Skeletal muscle tissue (tissue), 4 donors: ENCODE measurements around the gene ICE2. TPM values are rescaled to one million over a fixed set of nuclear protein-coding genes. Genes with fewer than 3 reads are reported as not detected.

ENCODE experiments used
- H3K27ac ChIP-seq: one replicate; pipeline ENCODE4 v1.7.0; 2013; ENCODE audit warnings: mild to moderate bottlenecking, low read depth, low read length, inconsistent platforms
- H3K27me3 ChIP-seq, 3 donors: one replicate each; pipeline ENCODE4 v1.7.0; 2013; ENCODE audit warnings: low read length in 3 of 3; ENCODE audit not compliant: control insufficient read depth in 3 of 3, insufficient read depth in 3 of 3
- H3K36me3 ChIP-seq, 3 donors: one replicate each; pipeline ENCODE4 v1.7.0; 2013; ENCODE audit warnings: low read length in 3 of 3; ENCODE audit not compliant: control insufficient read depth in 3 of 3, insufficient read depth in 3 of 3
- H3K4me1 ChIP-seq, 3 donors: one replicate each; pipeline ENCODE4 v1.7.0; 2013; ENCODE audit warnings: low read length in 3 of 3, mild to moderate bottlenecking in 3 of 3; ENCODE audit not compliant: control insufficient read depth in 3 of 3, insufficient read depth in 3 of 3
- H3K4me3 ChIP-seq, 3 donors: one replicate each; pipeline ENCODE4 v1.7.0; 2013; ENCODE audit warnings: low read length in 3 of 3
- H3K9ac ChIP-seq, 3 donors: one replicate each; pipeline ENCODE4 v1.7.0; 2013; ENCODE audit warnings: low read length in 3 of 3, mild to moderate bottlenecking in 3 of 3, moderate library complexity in 2 of 3, low read depth in 1 of 3
- H3K9me3 ChIP-seq, 3 donors: one replicate each; pipeline ENCODE4 v1.7.0; 2013; ENCODE audit warnings: low read length in 3 of 3; ENCODE audit not compliant: control insufficient read depth in 3 of 3
- total RNA-seq: library from RNA; depleted of rRNA; stranded (reverse); fragments of >200 nt; gene quantifications from one replicate; pipeline ENCODE4 v1.2.3, GENCODE V29; 2014
- donor health status: Osteomylitis.

The ICE2 gene
- total RNA-seq, 1 donor from 2014 or later: 34.4 TPM

DNA sequence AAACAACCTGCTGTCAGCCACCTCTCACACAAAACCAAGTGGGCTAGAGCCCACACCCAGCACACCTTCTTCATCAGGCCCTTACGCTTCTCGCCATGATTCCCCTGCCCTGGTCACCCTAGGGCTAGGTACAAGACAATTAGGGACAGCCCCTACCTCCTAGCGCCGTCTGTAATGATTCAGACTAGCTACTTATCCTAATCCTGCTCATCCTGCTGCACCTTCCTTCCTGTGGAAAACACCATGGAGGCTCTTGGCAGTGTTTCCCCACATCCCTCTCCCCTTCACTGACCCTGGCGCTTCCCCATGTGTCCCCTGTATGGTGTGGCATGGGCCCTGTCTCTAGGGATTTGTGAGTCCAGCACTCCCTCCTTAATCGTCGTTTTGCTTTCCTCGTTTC is 39.6 kb upstream of the ICE2 start:
- Histone ChIP-seq H3K36me3 (peaks cover 6 to 11% (median 7%) of the 10 kb centered on the region in 3 donors), H3K4me1 (peaks cover 5 to 15% (median 12%) of the 10 kb centered on the region in 3 donors), H3K27me3 (no peaks in the 10 kb centered on the region), H3K27ac (no peak overlapping the region), H3K9ac (no peak overlapping the region), H3K9me3 (no peaks in the 10 kb centered on the region), H3K4me3 (no peak overlapping the region)

DNA sequence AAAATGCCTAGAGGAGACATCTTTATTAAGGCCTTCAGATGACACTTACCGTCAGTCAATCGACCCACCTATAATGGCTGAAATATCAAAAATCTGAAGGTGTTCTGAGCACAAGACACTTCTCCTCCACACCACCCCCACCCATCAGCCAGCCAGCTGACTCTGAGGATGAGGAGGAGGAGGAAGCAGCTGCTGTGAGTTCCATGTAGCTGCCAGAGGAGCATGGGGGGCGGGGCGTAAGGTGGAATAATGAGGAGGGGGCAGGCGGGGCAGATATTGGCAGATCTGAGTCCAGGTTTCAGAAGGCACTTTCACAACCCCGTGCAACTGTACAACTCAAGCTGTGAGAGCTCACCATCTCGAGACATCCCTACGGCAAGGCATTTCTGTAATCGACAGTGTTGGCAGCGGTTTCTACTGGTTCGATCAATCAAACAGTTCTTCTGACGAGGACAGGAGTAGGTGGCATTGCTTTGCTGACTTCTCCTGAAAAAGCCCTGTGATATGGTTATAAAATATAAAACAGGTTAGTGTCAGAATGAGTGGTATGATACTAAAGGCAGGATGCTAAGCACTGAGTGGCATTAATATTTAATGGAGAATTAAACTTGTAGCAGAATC is 35.4 kb upstream of the ICE2 start:
- no peak overlapping the region for H3K27ac ChIP-seq
- peaks cover 16 to 29% (median 26%) of the 10 kb centered on the region in 3 donors for H3K36me3 ChIP-seq

DNA sequence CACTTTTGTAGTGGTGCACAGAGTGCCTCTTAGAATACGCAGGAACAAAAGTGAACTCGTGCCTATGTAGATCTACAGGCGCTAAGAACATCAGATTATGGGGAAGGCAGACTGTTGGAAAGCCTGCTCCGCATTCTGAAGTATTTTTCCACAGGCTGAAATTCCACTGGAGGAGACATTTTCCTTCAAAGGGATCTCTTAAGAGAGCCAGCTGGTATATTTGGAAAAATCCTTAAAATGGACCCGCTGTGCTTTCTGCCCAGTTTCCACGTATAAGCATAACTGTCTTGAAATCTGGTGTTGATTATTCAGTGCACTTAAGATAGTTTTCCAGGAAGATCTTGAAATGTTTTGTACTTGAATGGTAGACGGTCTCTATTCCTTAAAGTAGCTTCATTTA is 34.7 kb upstream of the ICE2 start:
- Histone ChIP-seq H3K4me3 (no peak overlapping the region), H3K27me3 (no peaks in the 10 kb centered on the region), H3K9ac (no peak overlapping the region), H3K9me3 (no peaks in the 10 kb centered on the region), H3K36me3 (peaks cover 16 to 29% (median 26%) of the 10 kb centered on the region in 3 donors), H3K4me1 (peaks cover 3 to 7% (median 7%) of the 10 kb centered on the region in 3 donors), H3K27ac (no peak overlapping the region)

More for the DNA sequence above, 35.4 kb upstream of the ICE2 start:
- Histone ChIP-seq H3K27me3 (no peaks in the 10 kb centered on the region), H3K4me1 (peaks cover under 1 to 5% (median 5%) of the 10 kb centered on the region in 3 donors), H3K4me3 (no peak overlapping the region), H3K9ac (no peak overlapping the region), H3K9me3 (no peaks in the 10 kb centered on the region)

DNA sequence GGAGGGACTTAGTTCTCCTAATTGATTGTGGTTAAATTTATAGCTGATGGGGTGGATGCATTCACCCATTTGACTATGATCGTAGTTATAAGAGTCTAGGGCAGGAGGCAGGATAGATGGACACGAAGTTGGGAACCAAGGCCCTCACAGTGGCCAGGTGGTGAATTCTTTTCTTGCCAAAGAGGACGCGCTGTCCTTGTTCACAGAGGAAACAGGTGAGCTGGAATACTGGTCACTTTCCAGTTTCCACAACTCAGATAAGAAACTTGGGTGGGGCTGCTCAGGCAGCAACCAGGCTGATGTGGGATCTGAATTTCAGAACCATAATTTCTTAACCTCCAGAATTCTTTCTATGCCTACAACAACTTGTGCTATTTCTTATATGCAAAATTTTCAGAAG is 34.0 kb upstream of the ICE2 start:
- peaks cover 5 to 13% (median 11%) of the 10 kb centered on the region in 3 donors for H3K4me1 ChIP-seq
- no peak overlapping the region for H3K9ac ChIP-seq
- no peak overlapping the region for H3K27ac ChIP-seq
- H3K27me3 ChIP-seq: no peaks in the 10 kb centered on the region
- H3K4me3 ChIP-seq: no peak overlapping the region
- no peaks in the 10 kb centered on the region for H3K9me3 ChIP-seq
- H3K36me3 ChIP-seq: peaks cover 13 to 29% (median 26%) of the 10 kb centered on the region in 3 donors

DNA sequence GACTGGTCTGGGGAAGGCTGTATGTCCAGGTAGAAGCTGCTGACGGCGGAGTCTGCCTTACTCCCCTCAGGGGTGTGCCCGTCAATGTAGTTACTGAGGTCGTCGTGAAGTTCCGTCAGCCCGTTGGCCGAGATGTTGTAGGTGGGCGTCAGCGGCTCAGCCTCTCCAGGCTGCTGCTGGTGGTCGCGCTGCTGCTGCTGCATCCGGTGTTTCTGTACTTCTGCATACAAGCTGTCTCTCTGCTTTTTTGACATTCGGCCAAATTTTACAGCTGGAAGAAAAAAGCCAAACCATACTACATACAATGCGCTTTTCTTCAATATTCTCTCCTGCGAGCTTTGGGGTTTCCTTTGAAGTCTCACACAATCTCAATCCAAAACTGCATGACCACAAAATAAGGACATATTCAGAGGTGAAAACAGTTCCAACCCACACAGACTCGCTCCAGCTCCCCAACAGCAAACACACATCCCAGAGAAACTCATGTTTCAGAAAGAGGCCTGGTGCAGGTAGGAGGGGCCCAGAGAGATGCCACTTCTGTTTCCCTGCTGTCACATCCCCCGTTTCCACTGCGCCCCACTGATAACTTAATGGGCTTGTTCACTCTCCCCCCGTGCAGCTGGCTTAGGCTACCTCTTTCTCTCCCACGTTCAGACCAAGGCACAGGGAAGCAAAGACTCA is 32.5 kb upstream of the ICE2 start:
- Histone ChIP-seq H3K27ac (no peak overlapping the region), H3K4me1 (peaks cover 6 to 18% (median 12%) of the 10 kb centered on the region in 3 donors), H3K27me3 (no peaks in the 10 kb centered on the region), H3K36me3 (peaks cover 13 to 29% (median 26%) of the 10 kb centered on the region in 3 donors), H3K9ac (no peak overlapping the region), H3K9me3 (no peaks in the 10 kb centered on the region), H3K4me3 (no peak overlapping the region)

DNA sequence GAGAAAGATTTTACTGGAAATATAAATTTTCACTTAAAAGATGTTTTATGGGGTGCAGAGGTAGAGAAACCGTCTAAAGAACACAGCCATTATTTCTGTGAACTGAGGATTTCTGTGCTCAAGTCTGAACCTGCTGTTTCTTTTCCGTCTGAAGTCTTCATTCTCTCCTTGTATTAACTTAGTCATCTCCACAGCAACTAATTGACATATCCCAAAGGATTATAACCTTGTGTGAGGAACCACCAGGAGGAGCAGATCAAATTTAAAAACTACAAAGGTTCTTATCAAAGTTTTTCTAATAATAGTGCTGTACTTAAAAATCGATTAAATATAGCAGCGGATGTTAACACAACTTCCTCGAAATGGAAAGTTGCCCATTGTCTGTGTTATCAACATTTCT is 31.1 kb upstream of the ICE2 start:
- no peak overlapping the region for H3K4me3 ChIP-seq
- H3K36me3 ChIP-seq: peaks cover 13 to 29% (median 26%) of the 10 kb centered on the region in 3 donors
- no peaks in the 10 kb centered on the region for H3K9me3 ChIP-seq
- H3K27ac ChIP-seq: no peak overlapping the region
- H3K9ac ChIP-seq: no peak overlapping the region
- peaks cover 6 to 18% (median 12%) of the 10 kb centered on the region in 3 donors for H3K4me1 ChIP-seq
- no peaks in the 10 kb centered on the region for H3K27me3 ChIP-seq

DNA sequence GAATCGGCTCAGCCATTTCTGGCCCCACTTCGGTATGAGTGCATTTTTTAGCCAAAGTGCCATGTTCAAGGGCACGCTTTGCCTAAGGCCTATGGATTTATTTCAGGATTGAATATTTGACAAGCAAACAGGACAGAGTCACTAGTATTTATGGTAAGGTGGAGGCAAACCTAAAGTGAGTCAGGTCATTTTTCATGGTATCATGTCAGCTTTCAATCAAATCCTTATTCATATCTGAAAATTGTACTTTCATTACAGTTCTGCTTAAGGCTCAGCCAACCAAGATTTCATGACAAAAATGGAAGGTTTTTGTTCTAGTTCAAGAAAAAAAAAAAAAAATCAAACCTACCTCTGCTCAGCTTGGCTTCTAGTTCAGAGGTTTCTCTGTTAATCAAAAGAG is 30.5 kb upstream of the ICE2 start:
- Histone ChIP-seq H3K27me3 (no peaks in the 10 kb centered on the region), H3K4me3 (no peak overlapping the region), H3K9me3 (no peaks in the 10 kb centered on the region), H3K27ac (no peak overlapping the region), H3K36me3 (peaks cover 17 to 29% (median 28%) of the 10 kb centered on the region in 3 donors), H3K4me1 (peaks cover 6 to 18% (median 12%) of the 10 kb centered on the region in 3 donors), H3K9ac (no peak overlapping the region)

DNA sequence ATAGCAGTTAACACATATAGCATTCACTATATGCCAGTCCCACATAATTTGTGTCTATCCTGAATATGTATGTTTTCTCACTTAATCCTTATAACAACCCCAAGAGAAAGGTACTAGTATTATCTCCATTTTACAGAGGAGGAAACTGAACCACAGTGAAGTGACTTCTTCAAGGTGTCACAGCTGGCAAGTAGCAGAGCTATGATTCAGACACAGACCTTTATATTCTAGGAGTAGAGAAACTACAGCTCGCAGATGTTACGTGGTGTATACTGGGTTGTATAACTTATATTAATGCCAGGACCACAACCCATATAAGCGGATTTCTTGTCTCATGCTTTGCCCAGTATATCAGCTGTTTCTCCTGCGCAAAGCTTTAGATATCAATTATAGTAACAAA is 29.5 kb upstream of the ICE2 start:
- peaks cover 17 to 28% (median 23%) of the 10 kb centered on the region in 3 donors for H3K36me3 ChIP-seq
- no peak overlapping the region for H3K9ac ChIP-seq
- H3K27ac ChIP-seq: peak overlapping the region; percentile 69
- peaks cover 6 to 18% (median 12%) of the 10 kb centered on the region in 3 donors for H3K4me1 ChIP-seq
- no peaks in the 10 kb centered on the region for H3K9me3 ChIP-seq
- H3K4me3 ChIP-seq: no peak overlapping the region
- H3K27me3 ChIP-seq: no peaks in the 10 kb centered on the region

DNA sequence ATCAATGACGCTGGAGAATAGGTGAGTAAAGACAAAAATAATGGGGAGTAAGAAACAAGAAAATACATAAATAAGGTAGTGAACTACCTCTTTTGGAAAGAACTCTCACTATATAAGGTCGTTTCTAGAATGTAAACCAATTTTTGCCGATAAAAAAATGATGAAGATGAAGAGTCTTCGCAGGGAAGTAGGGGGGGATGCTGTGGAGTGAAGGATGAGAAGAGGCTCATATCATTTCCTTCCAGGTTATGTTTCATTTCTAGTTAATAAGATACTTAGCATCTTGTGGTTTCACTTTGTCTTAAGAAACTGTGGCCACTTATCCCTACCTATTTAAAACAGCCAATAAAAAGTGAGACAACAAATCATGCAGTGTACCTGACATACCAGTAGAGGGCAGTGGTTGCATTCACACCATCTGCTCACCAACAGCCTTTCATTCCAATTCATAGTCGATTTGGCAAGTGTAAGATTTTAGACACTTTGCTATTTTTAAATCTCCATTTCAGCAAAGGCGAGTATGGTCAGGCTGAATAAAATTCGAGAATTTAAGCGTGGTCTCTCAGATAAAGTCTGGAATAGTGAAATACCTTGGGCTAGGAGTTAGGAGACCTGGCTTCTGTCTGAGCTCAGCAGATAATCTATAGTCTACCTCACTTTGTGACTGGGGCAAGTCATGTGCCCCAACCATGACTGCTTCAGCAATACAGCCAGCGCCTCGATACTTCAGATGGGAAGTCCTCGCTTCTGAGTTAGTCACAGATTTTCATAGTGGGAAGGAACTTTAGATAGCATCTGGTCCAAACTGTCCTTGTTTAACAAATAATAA is 28.9 kb upstream of the ICE2 start:
- H3K4me3 ChIP-seq: peak overlapping the region in 1 of 3 donors; percentile 14
- peaks cover 17 to 35% (median 24%) of the 10 kb centered on the region in 3 donors for H3K36me3 ChIP-seq
- peak overlapping the region; percentile 69 for H3K27ac ChIP-seq
- H3K9ac ChIP-seq: no peak overlapping the region
- peaks cover 6 to 18% (median 12%) of the 10 kb centered on the region in 3 donors for H3K4me1 ChIP-seq
- no peaks in the 10 kb centered on the region for H3K27me3 ChIP-seq
- no peaks in the 10 kb centered on the region for H3K9me3 ChIP-seq
